Measurements from ENCODE around the gene SAA2. TPM values are rescaled to one million over a fixed set of nuclear protein-coding genes. Genes with fewer than 3 reads are reported as not detected.

Gene SAA2
- total RNA-seq, 1 donor from 2014 or later = not detected

DNA sequence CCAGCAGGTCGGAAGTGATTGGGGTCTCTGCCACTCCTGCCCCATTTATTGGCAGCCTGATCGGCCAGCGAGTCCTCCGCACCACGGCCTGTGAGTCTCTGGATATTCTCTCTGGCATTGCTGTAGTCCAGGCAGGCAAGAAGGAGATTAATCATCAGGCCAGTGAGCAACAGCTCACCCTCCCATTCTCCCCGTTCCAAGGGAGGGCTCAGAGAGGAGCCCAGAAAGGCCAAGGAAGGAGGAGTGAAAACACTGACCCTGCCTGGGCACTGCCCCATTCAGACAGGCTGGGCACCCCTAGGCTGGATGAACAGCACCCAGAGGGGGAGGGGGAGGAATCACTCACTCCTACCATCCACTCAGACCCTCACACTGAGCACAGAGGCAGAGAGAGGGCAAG, 3.1 kb downstream of the SAA2 start:
- Mint-ChIP-seq H3K9me3 (ENCODE audit: unreplicated experiment) (no peaks in the 10 kb centered on the region), H3K4me3 (ENCODE audit: unreplicated experiment) (no peak overlapping the region), H3K27ac (ENCODE audit: unreplicated experiment) (no peak overlapping the region), H3K4me1 (ENCODE audit: unreplicated experiment) (peaks cover 5% of the 10 kb centered on the region), H3K27me3 (ENCODE audit: unreplicated experiment) (no peaks in the 10 kb centered on the region), H3K36me3 (ENCODE audit: low read depth, unreplicated experiment) (no peaks in the 10 kb centered on the region)
- no peak for TF ChIP-seq CTCF (IDR thresholded peaks at IDR 0.05; ENCODE audit: unreplicated experiment)
- DNase-seq (ENCODE audit: low spot score) = no peak

- H3K27me3 Mint-ChIP-seq (ENCODE audit: unreplicated experiment) = no peaks in the 10 kb centered on the region
- H3K9me3 Mint-ChIP-seq (ENCODE audit: unreplicated experiment) = no peaks in the 10 kb centered on the region
- H3K36me3 Mint-ChIP-seq (ENCODE audit: low read depth, unreplicated experiment) = no peaks in the 10 kb centered on the region
- no peak overlapping the region for H3K4me3 Mint-ChIP-seq (ENCODE audit: unreplicated experiment)
- DNase-seq (ENCODE audit: low spot score) = peak; percentile 66
- peak; percentile 90 for TF ChIP-seq CTCF (IDR thresholded peaks at IDR 0.05; ENCODE audit: unreplicated experiment)
- H3K27ac Mint-ChIP-seq (ENCODE audit: unreplicated experiment) = peak overlapping the region; percentile 59
- H3K4me1 Mint-ChIP-seq (ENCODE audit: unreplicated experiment) = peaks cover 5% of the 10 kb centered on the region
Measured at GRCh38 chr11:18243783-18244362, 4.6 kb downstream of the SAA2 start.

GRCh38 chr11:18239655-18240054, 8.8 kb downstream of the SAA2 start:
- Mint-ChIP-seq H3K4me3 (ENCODE audit: unreplicated experiment) (no peak overlapping the region), H3K9me3 (ENCODE audit: unreplicated experiment) (no peaks in the 10 kb centered on the region), H3K27me3 (ENCODE audit: unreplicated experiment) (no peaks in the 10 kb centered on the region), H3K36me3 (ENCODE audit: low read depth, unreplicated experiment) (no peaks in the 10 kb centered on the region), H3K4me1 (ENCODE audit: unreplicated experiment) (peaks cover 4% of the 10 kb centered on the region), H3K27ac (ENCODE audit: unreplicated experiment) (no peak overlapping the region)
- no peak for DNase-seq (ENCODE audit: low spot score)
- no peak for TF ChIP-seq CTCF (IDR thresholded peaks at IDR 0.05; ENCODE audit: unreplicated experiment)

DNA sequence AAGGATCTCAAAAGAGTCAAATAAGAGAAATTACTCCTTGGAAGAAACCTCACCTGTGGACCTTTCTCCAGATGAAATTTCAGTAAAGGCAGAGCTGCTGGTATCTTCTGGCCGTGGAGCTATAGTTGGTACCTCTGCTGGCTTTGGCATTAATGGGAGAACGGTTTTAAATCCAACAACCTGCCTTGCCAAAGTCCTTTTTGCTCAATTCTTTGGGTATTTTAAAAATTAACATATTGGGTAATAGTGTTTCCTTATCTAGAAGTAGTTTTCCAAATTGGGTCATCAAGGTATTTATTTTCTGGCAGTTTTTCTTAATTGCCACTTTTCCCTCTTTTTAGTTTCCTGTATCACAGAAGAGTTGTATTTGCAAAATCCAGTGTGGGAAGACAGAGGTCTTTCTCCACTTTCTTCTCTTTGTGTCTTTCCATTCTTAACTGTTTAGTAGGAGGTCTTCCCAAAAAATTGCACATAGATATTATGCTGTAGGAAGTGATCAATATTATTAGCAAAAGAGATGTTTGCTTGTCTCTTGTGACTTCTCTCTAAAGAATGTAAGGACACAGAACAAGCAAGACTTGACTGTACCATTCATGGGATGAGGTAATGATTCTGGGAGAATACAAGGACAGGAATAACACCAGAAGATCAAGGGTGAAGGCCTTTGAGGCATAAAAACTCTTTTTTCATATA, 11.7 kb downstream of the SAA2 start, which contains the start of gene SAA4:
Gene SAA4 (minus strand): TSS at position 139 of the 693 bp plus-strand sequence. CDS start 876 bp downstream, outside the sequence.
- no peak for TF ChIP-seq CTCF (IDR thresholded peaks at IDR 0.05; ENCODE audit: unreplicated experiment)
- DNase-seq (ENCODE audit: low spot score) = no peak
- Mint-ChIP-seq H3K36me3 (ENCODE audit: low read depth, unreplicated experiment) (no peaks in the 10 kb centered on the region), H3K27me3 (ENCODE audit: unreplicated experiment) (no peaks in the 10 kb centered on the region), H3K4me3 (ENCODE audit: unreplicated experiment) (no peak within 1 kb of the TSS), H3K4me1 (ENCODE audit: unreplicated experiment) (no peaks in the 10 kb centered on the region), H3K9me3 (ENCODE audit: unreplicated experiment) (no peaks in the 10 kb centered on the region), H3K27ac (ENCODE audit: unreplicated experiment) (no peak within 1 kb of the TSS)

All from endothelial cell (in vitro differentiated cells).